ENCODE results near the gene EFNB2.

The EFNB2 gene

GRCh38 chr13:106507560-106508274 is 27.7 kb downstream of the EFNB2 start:
- TF ChIP-seq SPI1 (IDR thresholded peaks at IDR 0.05; ENCODE audit: borderline replicate concordance, low read depth) (no peak), REST (IDR thresholded peaks at IDR 0.05; ENCODE audit: insufficient replicate concordance, low read depth) (no peak), POLR2AphosphoS5 (IDR thresholded peaks at IDR 0.05; ENCODE audit: low read depth) (peak; percentile 60), GABPA (IDR thresholded peaks at IDR 0.05; ENCODE audit: low read depth) (0 out of 2 replicates have a peak, but pooled peaks have one; percentile 41)
- H3K27me3 ChIP-seq (ENCODE audit: insufficient read depth, poor library complexity, severe bottlenecking) = no peaks in the 10 kb centered on the region
- H3K4me3 ChIP-seq (replicated peaks; ENCODE audit: insufficient read depth, low read length) = no peak overlapping the region
- DNase-seq (ENCODE audit: low read depth in 1 of 2, low spot score in 1 of 2) = peak; percentile 76 to 96
- peak overlapping the region; percentile 61 for H3K27ac ChIP-seq (replicated peaks)

GRCh38 chr13:106506286-106506685 is 29.2 kb downstream of the EFNB2 start:
- TF ChIP-seq CTCF (IDR thresholded peaks at IDR 0.05; ENCODE audit: insufficient read depth, low read length) (no peak), GABPA (IDR thresholded peaks at IDR 0.05; ENCODE audit: low read depth) (no peak), POLR2AphosphoS5 (IDR thresholded peaks at IDR 0.05; ENCODE audit: low read depth) (no peak), REST (IDR thresholded peaks at IDR 0.05; ENCODE audit: insufficient replicate concordance, low read depth) (no peak), SPI1 (IDR thresholded peaks at IDR 0.05; ENCODE audit: borderline replicate concordance, low read depth) (no peak)
- Histone ChIP-seq H3K27me3 (ENCODE audit: insufficient read depth, poor library complexity, severe bottlenecking) (no peaks in the 10 kb centered on the region), H3K27ac (replicated peaks) (no peak overlapping the region), H3K4me3 (replicated peaks; ENCODE audit: insufficient read depth, low read length) (no peak overlapping the region)
- DNase-seq (ENCODE audit: low read depth in 1 of 2, low spot score in 1 of 2) = no peak

GRCh38 chr13:106505732-106506131 is 29.7 kb downstream of the EFNB2 start:
- H3K4me3 ChIP-seq (replicated peaks; ENCODE audit: insufficient read depth, low read length) = no peak overlapping the region
- no peak overlapping the region for H3K27ac ChIP-seq (replicated peaks)
- no peaks in the 10 kb centered on the region for H3K27me3 ChIP-seq (ENCODE audit: insufficient read depth, poor library complexity, severe bottlenecking)
- TF ChIP-seq REST (IDR thresholded peaks at IDR 0.05; ENCODE audit: insufficient replicate concordance, low read depth) (no peak), POLR2AphosphoS5 (IDR thresholded peaks at IDR 0.05; ENCODE audit: low read depth) (no peak), GABPA (IDR thresholded peaks at IDR 0.05; ENCODE audit: low read depth) (no peak), SPI1 (IDR thresholded peaks at IDR 0.05; ENCODE audit: borderline replicate concordance, low read depth) (no peak), CTCF (IDR thresholded peaks at IDR 0.05; ENCODE audit: insufficient read depth, low read length) (no peak)
- no peak for DNase-seq (ENCODE audit: low read depth in 1 of 2, low spot score in 1 of 2)

Data from HL-60 (cell line).